HG03066 (cell line): ENCODE results near the gene MAP6.

Experiments used
- ATAC-seq: cut with Tn5 transposase; IDR thresholded peaks from one replicate; pipeline ENCODE4 v1.9.1; 2021; ENCODE audit warnings: low read depth; ENCODE audit not compliant: unreplicated experiment

Gene MAP6

DNA sequence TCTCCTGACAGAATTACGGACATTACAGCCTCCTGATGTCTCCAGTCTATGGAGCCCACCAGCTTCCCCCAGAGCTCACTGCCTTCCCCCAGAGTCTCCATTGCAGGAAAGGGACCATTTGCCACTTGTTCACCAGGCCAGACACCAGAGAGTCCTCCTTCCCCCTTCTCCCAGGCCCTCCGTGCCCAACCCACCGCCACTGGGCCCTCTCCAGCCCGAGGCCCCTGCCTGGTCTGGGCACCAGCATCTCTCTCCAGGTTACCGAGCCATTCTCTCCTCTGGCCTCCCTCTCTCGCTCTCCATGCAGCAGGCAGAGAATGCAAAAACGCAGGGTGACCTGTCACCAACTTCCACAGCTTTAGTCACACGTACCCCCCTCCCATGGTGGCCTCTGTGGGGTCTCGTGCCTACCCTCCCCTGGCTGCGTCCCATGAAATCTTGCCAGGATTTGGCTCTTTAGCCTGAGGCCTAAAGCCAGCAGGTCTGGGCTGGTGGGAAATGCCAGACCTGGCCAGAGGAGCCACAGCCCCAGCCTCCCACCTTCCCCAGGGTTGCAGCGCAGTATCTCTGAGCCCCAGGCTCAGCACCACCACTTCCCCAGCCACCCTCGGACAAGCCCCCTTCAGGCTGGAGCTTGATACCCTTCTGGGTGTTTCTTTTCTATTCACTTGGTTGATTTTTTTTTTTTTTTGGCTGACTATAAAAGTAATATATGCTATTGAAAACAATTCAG lies 113.6 kb downstream of the MAP6 start:
- ATAC-seq, result no peak

DNA sequence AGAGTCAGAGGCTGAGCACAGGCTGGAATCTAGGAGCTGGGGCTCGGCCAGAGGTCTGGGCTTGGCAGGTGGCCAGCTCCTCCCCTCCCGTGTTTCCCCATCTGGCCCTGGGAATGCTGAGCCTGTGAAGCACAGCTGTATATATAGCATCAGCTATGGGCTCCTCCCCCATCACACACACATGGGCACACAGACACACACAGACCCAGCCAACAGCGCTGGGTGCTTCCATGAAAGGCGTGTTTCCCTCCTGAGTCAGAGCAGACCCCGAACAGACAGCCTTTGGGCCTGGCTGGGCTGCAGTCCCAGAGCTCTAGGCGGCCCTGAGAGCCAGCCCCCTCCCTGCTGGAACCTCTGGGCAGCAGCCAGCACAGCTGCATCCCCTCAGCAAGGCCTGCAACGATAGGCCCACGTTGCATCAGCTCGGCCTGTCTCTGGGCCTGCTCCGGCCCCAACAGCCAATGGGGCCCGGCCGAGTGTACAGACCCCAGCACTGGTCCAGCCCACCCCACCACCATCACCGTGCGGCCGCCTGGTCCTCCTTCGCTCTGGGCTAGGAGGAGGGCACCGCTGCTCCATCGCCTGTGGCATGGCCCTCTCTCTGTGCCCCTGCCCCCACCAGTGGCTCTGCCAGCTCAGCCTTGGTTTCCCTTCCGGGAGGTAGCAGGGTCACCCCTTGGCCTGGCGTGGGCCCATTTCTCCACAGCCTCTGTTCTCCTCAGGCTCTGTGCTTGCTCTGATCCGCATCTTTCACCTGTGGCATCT lies 114.4 kb downstream of the MAP6 start:
- no peak for ATAC-seq

- no peak for ATAC-seq
Measured at GRCh38 chr11:75553889-75554257, 115.0 kb downstream of the MAP6 start.

- ATAC-seq, result no peak
Measured at GRCh38 chr11:75553182-75553581, 115.7 kb downstream of the MAP6 start.

- no peak for ATAC-seq
Measured at GRCh38 chr11:75549370-75549958, 119.4 kb downstream of the MAP6 start.

DNA sequence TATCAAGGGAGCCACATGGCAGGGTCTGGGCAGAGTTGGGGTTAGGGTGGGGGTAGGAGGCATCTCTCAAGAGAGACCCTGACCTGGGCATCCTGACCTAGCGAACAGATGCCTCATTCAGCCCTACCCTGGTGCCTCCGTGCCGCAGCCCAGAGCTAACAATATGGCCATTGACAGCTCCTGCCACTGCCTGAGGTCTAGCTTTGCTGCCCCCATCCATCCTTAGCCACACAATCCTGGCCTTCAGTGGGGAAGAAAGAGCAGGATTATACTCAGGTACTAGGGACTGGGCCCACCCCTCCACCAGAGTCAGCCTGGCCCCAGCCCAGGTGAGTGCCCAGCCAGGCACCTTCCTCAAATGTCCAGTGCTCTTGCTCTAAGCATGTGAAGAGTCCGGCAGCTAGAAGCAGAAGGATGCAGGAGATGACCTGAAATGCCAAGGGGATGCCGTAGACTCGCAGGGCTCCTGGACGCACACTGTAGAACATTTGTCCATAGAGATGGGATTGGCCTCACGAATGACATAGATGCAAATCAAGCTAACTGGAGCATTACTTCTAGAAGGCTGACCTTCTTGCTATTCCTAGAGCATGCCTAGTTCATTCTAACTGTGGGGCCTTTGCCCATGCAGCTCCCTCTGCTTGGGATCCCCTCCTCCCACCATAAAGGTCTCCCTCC lies 120.1 kb downstream of the MAP6 start:
- ATAC-seq, result no peak

GRCh38 chr11:75547617-75548058 lies 121.2 kb downstream of the MAP6 start:
- no peak for ATAC-seq

- no peak for ATAC-seq
Measured at GRCh38 chr11:75547177-75547576, 121.7 kb downstream of the MAP6 start.

- ATAC-seq, result no peak
Measured at GRCh38 chr11:75543806-75544205, 125.0 kb downstream of the MAP6 start.

GRCh38 chr11:75542088-75542438 lies 126.8 kb downstream of the MAP6 start:
- no peak for ATAC-seq

DNA sequence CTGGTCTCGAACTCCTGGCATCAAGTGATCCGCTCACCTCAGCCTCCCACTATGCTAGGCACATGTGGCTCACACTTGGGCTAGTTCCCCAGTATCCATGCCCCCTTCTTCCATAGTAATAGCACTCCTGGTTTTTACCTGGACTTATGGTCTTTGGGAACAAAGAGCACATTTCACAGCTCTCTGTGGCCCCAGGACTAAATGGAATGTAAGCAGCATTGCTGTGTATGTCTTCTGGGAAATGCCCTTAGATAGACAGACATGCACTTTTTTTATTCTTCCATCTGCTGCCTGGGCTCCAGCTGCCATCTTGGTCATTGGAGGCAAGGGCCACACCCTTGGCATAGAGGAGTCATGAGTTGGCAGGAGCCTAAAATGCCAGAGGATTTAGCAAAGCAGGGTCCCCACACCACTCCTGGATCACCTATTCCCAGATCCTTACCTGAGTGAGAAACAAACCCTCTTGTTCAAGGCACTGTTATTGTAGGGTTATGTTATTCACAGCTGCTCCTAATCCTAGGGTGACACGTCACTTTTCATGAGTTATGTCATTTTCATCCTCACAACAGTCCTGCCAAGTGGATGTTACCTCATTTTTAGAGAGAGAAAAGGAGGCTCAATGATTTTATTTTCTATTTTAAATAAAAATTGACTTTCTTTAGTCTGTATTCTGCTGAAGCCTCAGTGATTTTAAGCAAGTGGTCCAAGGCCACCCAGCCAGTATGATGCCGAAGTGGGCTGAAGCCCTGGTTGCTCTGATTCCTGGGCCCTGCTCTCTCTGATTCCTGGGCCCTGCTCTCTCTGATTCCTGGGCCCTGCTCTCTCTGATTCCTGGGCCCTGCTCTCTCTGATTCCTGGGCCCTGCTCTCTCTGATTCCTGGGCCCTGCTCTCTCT lies 127.4 kb downstream of the MAP6 start:
- ATAC-seq, result no peak

DNA sequence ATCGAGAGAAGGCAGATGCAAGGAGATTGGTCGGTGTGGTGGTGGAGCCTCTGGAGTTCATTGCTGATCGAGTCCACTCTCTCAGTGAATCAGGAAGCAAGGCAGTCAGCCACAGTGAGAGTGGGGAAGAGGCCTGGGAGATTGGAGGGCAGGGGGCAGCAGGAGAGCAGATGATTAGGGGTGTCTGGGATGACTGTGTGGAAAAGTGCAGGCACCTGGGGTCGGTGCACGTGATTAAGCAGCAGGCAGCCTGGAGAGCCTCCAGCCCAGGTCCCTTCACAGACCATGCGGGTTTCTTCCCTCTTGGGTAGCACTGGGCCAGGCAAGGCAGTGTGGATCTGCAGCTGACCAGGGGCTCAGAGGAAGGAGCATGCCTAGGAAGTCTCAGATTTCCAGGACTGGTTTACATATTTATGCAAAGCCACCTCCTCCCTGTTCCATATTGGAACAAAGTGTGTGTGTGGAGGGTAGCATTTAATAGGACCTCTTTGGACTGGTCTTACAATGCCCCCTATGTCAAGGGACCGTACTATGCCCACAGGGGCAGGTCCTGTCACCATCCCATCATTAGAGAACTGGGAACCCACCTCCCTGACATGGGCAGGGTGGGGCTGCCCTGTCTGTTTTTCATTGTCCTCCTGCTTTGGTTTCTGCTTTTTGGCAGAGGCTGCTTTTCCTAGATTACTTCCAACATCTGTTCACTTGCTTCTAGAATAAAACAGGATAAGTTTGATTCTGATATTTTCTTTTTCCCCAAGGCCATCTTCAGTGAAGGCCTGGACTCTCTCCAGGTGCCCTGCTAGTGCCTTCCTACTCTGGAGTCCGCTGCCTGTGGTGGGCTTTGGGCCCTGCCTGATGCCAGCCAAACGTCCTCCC lies 129.1 kb downstream of the MAP6 start:
- no peak for ATAC-seq

- ATAC-seq, result no peak
Measured at GRCh38 chr11:75538150-75538942, 130.5 kb downstream of the MAP6 start.

DNA sequence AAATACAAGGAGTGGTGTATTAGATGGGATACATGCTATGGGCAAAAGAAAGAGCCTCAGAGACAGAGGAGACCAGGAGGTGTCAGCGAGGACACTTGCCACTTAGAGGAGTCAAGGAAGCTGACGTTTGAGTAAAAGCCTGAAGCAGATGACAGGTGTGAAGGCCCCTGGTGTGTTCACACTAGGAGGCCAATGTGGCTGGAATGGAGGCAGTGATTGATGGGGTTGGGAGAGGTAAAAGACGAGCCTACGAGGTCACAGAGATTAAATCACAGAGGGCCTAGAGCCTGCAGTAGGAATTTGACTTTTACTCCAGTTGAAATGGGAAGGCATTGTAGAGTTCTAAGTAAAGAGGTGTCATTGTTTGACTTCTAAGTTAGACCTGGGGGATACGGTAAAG lies 131.1 kb downstream of the MAP6 start:
- no peak for ATAC-seq
